Activated CD8-positive, alpha-beta T cell treated with anti-CD3 and anti-CD28 coated beads for 36 hours (primary cell): ENCODE measurements around the gene HTRA1. TPM values are rescaled to one million over a fixed set of nuclear protein-coding genes. Genes with fewer than 3 reads are reported as not detected.

Source experiments
- ATAC-seq: fragments of 200-7000 bp; cut with Tn5 transposase; one replicate; pipeline ENCODE4 v1.10.0; 2021; ENCODE audit warnings: mild to moderate bottlenecking, moderate library complexity
- CTCF ChIA-PET: fragments of 350-600 bp; sonication (Branson Sonifier 250); formaldehyde crosslinking; loops from one replicate; lab custom pipeline; 2021; ENCODE audit warnings: antibody characterized with exemption; lab: Charles Lee
- POLR2A ChIA-PET: fragments of 350-600 bp; sonication (Branson Sonifier 250); formaldehyde crosslinking; loops from one replicate; lab custom pipeline; 2021; ENCODE audit warnings: antibody characterized with exemption; lab: Charles Lee
- DNase-seq: peaks from one replicate; pipeline ENCODE4 v3.0.0-alpha.2; 2020
- H3K27ac Mint-ChIP-seq: one replicate; pipeline ENCODE4 v1.8.0; 2021; ENCODE audit warnings: mild to moderate bottlenecking, mixed read lengths
- H3K27me3 Mint-ChIP-seq: one replicate; pipeline ENCODE4 v1.8.0; 2021; ENCODE audit warnings: mixed read lengths
- H3K36me3 Mint-ChIP-seq: one replicate; pipeline ENCODE4 v1.8.0; 2021; ENCODE audit warnings: low read depth, mixed read lengths
- H3K4me1 Mint-ChIP-seq: one replicate; pipeline ENCODE4 v1.8.0; 2021; ENCODE audit warnings: low read depth, mixed read lengths
- H3K4me3 Mint-ChIP-seq: one replicate; pipeline ENCODE4 v1.8.0; 2021; ENCODE audit warnings: mild to moderate bottlenecking, moderate library complexity, mixed read lengths
- H3K9me3 Mint-ChIP-seq: one replicate; pipeline ENCODE4 v1.8.0; 2021; ENCODE audit warnings: mixed read lengths
- CTCF ChIP-seq: fragments of 200-600 bp; IDR thresholded peaks from one replicate; pipeline ENCODE4 v1.8.0; 2022; ENCODE audit warnings: antibody characterized with exemption, mild to moderate bottlenecking
- intact Hi-C: fragments of 100-400 bp; cut with micrococcal nuclease; formaldehyde crosslinking; loops from one replicate; pipeline ENCODE4 v1.10.0; 2022
- total RNA-seq, 2 experiments: library from RNA; stranded (reverse); gene quantifications; one replicate each; pipeline ENCODE4 v1.2.3, GENCODE V29; 2021

HTRA1 gene
- not detected for total RNA-seq

- no peaks in the 10 kb centered on the region for H3K36me3 Mint-ChIP-seq
- peaks cover 7% of the 10 kb centered on the region for H3K4me1 Mint-ChIP-seq
- no peak for DNase-seq
- ChIA-PET POLR2A (no interaction called here), CTCF (no interaction called here)
- peak; percentile 32 for ATAC-seq
- H3K9me3 Mint-ChIP-seq = no peaks in the 10 kb centered on the region
- H3K27ac Mint-ChIP-seq = no peak within 1 kb of the TSS
- intact Hi-C loops = no loop called here
- no peak for TF ChIP-seq CTCF
- peak within 1 kb of the TSS; percentile 66 for H3K4me3 Mint-ChIP-seq
- peaks cover 65% of the 10 kb centered on the region for H3K27me3 Mint-ChIP-seq
Observed at GRCh38 chr10:122461367-122461728, at the start of gene HTRA1. HTRA1 (plus strand) TSS chr10:122461553; CDS start chr10:122461653, 100 bp downstream.

GRCh38 chr10:122413327-122413726 is 48.0 kb upstream of the HTRA1 start:
- intact Hi-C loops = no loop called here
- TF ChIP-seq CTCF = no peak
- ATAC-seq (no peak), DNase-seq (no peak)
- H3K36me3 Mint-ChIP-seq = peaks cover 54% of the 10 kb centered on the region
- H3K27ac Mint-ChIP-seq = no peak overlapping the region
- POLR2A ChIA-PET = interaction anchor here (0.7 kb wide), 1 partner anchor 39 kb away, joined by 3 read pairs; the partner anchor contains the start of gene PLEKHA1
- CTCF ChIA-PET = interaction anchor here (0.8 to 0.9 kb wide), 2 partner anchors 114 to 152 kb away, joined by 3 to 4 read pairs; no protein-coding TSS in a partner anchor
- peaks cover 5% of the 10 kb centered on the region for H3K9me3 Mint-ChIP-seq
- no peak overlapping the region for H3K4me3 Mint-ChIP-seq
- peaks cover 46% of the 10 kb centered on the region for H3K4me1 Mint-ChIP-seq
- H3K27me3 Mint-ChIP-seq = no peaks in the 10 kb centered on the region

- peaks cover 69% of the 10 kb centered on the region for H3K36me3 Mint-ChIP-seq
- no peak overlapping the region for H3K4me3 Mint-ChIP-seq
- CTCF ChIA-PET = interaction anchor here (0.9 kb wide), 1 partner anchor 17 kb away, joined by 5 read pairs; no protein-coding TSS in a partner anchor
- no peak for TF ChIP-seq CTCF
- peaks cover 7% of the 10 kb centered on the region for H3K9me3 Mint-ChIP-seq
- H3K27me3 Mint-ChIP-seq = no peaks in the 10 kb centered on the region
- intact Hi-C loops = loop anchor here (2.0 kb wide), 1 partner anchor 43 kb away; the partner anchor contains the start of gene PLEKHA1
- POLR2A ChIA-PET = no interaction called here
- ATAC-seq (no peak), DNase-seq (no peak)
- H3K4me1 Mint-ChIP-seq = peaks cover 80% of the 10 kb centered on the region
- peak overlapping the region; percentile 67 for H3K27ac Mint-ChIP-seq
Observed at GRCh38 chr10:122417667-122418066, 43.7 kb upstream of the HTRA1 start.

- Mint-ChIP-seq H3K4me1 (peaks cover 85% of the 10 kb centered on the region), H3K36me3 (peaks cover 61% of the 10 kb centered on the region), H3K9me3 (peaks cover 7% of the 10 kb centered on the region), H3K27ac (no peak overlapping the region), H3K27me3 (no peaks in the 10 kb centered on the region), H3K4me3 (no peak overlapping the region)
- ChIA-PET CTCF (interaction anchor here (1.0 to 3.0 kb wide), 8 partner anchors 14 to 147 kb away, joined by 3 to 13 read pairs (median 4); no protein-coding TSS in a partner anchor), POLR2A (interaction anchor here (0.7 to 2.3 kb wide), 2 partner anchors 44 to 54 kb away, joined by 3 to 9 read pairs; partner anchors contain the start of gene PLEKHA1)
- intact Hi-C loops = no loop called here
- no peak for TF ChIP-seq CTCF
- no peak for DNase-seq
- ATAC-seq = no peak
Observed at GRCh38 chr10:122419016-122419415, 42.3 kb upstream of the HTRA1 start.

GRCh38 chr10:122419876-122420623 is 41.3 kb upstream of the HTRA1 start:
- POLR2A ChIA-PET = interaction anchor here (2.3 kb wide), 1 partner anchor 45 kb away, joined by 9 read pairs; the partner anchor contains the start of gene PLEKHA1
- intact Hi-C loops = no loop called here
- TF ChIP-seq CTCF = no peak
- H3K4me3 Mint-ChIP-seq = no peak overlapping the region
- H3K27ac Mint-ChIP-seq = no peak overlapping the region
- H3K9me3 Mint-ChIP-seq = peaks cover 7% of the 10 kb centered on the region
- H3K4me1 Mint-ChIP-seq = peaks cover 78% of the 10 kb centered on the region
- no peaks in the 10 kb centered on the region for H3K27me3 Mint-ChIP-seq
- ATAC-seq (no peak), DNase-seq (no peak)
- CTCF ChIA-PET = interaction anchor here (0.7 to 3.0 kb wide), 8 partner anchors 14 to 146 kb away, joined by 3 to 13 read pairs (median 4); no protein-coding TSS in a partner anchor
- peaks cover 55% of the 10 kb centered on the region for H3K36me3 Mint-ChIP-seq
